ENCODE results near the gene CFAP126.

DNA sequence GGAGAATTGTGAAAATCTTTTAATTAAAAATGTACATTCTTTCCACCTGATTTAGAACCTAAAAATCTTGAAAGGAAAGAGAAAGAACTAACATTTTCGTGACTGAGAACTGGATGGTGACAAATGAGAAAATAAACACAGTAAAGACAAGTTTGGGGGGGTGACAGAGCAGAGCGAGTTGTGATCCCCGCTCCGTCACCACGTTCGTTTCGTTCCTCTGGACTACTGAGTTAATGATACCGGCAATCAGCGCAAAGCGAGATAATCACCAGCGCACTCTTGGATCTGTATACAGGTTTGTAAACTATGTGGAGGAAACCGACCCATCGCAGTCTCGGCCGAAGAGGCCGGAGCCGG lies 31.2 kb upstream of the CFAP126 start:
- TF ChIP-seq, protein P1, sequence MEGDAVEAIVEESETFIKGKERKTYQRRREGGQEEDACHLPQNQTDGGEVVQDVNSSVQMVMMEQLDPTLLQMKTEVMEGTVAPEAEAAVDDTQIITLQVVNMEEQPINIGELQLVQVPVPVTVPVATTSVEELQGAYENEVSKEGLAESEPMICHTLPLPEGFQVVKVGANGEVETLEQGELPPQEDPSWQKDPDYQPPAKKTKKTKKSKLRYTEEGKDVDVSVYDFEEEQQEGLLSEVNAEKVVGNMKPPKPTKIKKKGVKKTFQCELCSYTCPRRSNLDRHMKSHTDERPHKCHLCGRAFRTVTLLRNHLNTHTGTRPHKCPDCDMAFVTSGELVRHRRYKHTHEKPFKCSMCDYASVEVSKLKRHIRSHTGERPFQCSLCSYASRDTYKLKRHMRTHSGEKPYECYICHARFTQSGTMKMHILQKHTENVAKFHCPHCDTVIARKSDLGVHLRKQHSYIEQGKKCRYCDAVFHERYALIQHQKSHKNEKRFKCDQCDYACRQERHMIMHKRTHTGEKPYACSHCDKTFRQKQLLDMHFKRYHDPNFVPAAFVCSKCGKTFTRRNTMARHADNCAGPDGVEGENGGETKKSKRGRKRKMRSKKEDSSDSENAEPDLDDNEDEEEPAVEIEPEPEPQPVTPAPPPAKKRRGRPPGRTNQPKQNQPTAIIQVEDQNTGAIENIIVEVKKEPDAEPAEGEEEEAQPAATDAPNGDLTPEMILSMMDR (IDR thresholded peaks at IDR 0.05; ENCODE audit: insufficient read depth, low read depth, low read length): no peak
- TF ChIP-seq EZH2 (IDR thresholded peaks at IDR 0.05; ENCODE audit: insufficient read depth, low read length): no peak

All from astrocyte (in vitro differentiated cells and primary cell).